K562 (cell line): Measurements from ENCODE around the gene ZSWIM8. TPM values are rescaled to one million over a fixed set of nuclear protein-coding genes. Genes with fewer than 3 reads are reported as not detected.

ENCODE experiments used
- ATAC-seq: fragments of 200-7000 bp; cut with Tn5 transposase; 3 replicates; pipeline ENCODE4 v1.9.1; 2020; ENCODE audit warnings: moderate library complexity
- BruUV-seq: library from RNA; stranded (reverse); fragments of 400-500 nt; replicated peaks from 2 replicates; lab custom pipeline; 2021; lab: Mats Ljungman, UMichigan
- CTCF ChIA-PET: fragments of 300-600 bp; formaldehyde crosslinking; extraction: SDS; loops from one replicate; lab custom pipeline; 2021; ENCODE audit warnings: low intra/inter-chr PET ratio; lab: Yijun Ruan, JAX
- POLR2A ChIA-PET: fragments of 300-600, 350-650 bp; sonication (Branson Sonifier 250); formaldehyde crosslinking; extraction: SDS; loops from one replicate; lab custom pipeline; 2021; ENCODE audit warnings: antibody characterized with exemption, inconsistent platforms; lab: Yijun Ruan, JAX
- DNase-seq, 4 experiments: peaks; one replicate each; pipeline versions ENCODE4 v3.0.0 to v3.0.0-alpha.2; 2011 to 2018; ENCODE audit warnings: low spot score in 3 of 4, mixed read lengths in 3 of 4; ENCODE audit errors: extremely low read depth in 1 of 4
- FAIRE-seq: peaks from 2 replicates; lab custom pipeline; 2011; peaks lifted over from hg19 to GRCh38; lab: Jason Lieb, UNC
- H2AFZ ChIP-seq: 2 replicates; pipeline ENCODE4 v1.6.0; 2011; ENCODE audit warnings: low read depth, low read length, control low read depth, inconsistent platforms
- H3K27ac ChIP-seq: fragments of 200-600 bp; 3 replicates; pipeline ENCODE4 v1.8.0; 2011; ENCODE audit warnings: low read depth, mild to moderate bottlenecking, control low read depth, inconsistent platforms, low read length, moderate library complexity, mixed read lengths; ENCODE audit errors: extremely low read depth
- H3K27me3 ChIP-seq, 2 experiments: fragments of 300-600 bp in 1 of 2; 2 replicates in 1 of 2; 3 replicates in 1 of 2; pipeline versions ENCODE4 v1.6.0 to v1.8.0; 2011; ENCODE audit warnings: inconsistent platforms in 2 of 2, low read length in 2 of 2, mild to moderate bottlenecking in 1 of 2, mixed read lengths in 1 of 2, moderate library complexity in 1 of 2; ENCODE audit not compliant: control insufficient read depth in 2 of 2, insufficient read depth in 2 of 2
- H3K36me3 ChIP-seq: fragments of 300-600 bp; 3 replicates; pipeline ENCODE4 v1.8.0; 2011; ENCODE audit warnings: mild to moderate bottlenecking, low read length, inconsistent platforms; ENCODE audit not compliant: control insufficient read depth, insufficient read depth
- H3K4me1 ChIP-seq, 2 experiments: fragments of 200-600 bp in 1 of 2; replicated peaks in 1 of 2; 2 replicates in 1 of 2; 3 replicates in 1 of 2; pipeline versions ENCODE4 v1.5.1 to v1.8.0; 2011; ENCODE audit warnings: inconsistent platforms in 2 of 2, low read length in 2 of 2, mild to moderate bottlenecking in 1 of 2, mixed read lengths in 1 of 2, moderate library complexity in 1 of 2; ENCODE audit not compliant: control insufficient read depth in 2 of 2, insufficient read depth in 2 of 2
- H3K4me2 ChIP-seq: 2 replicates; pipeline ENCODE4 v1.6.1; 2011; ENCODE audit warnings: low read length, control low read depth, inconsistent platforms, mixed read lengths; ENCODE audit not compliant: insufficient read depth
- H3K4me3 ChIP-seq: fragments of 200-600 bp; sonication (generic), shearing (Covaris generic); 2 replicates; pipeline ENCODE4 v1.5.1; 2016; ENCODE audit warnings: control low read depth, inconsistent platforms
- H3K79me2 ChIP-seq: fragments of 200-600 bp; 3 replicates; pipeline ENCODE4 v1.8.0; 2011; ENCODE audit warnings: low read length, inconsistent platforms; ENCODE audit not compliant: control insufficient read depth, insufficient read depth
- H3K9ac ChIP-seq, 2 experiments: 2 replicates each; pipeline versions ENCODE4 v1.6.0 to v1.6.1; 2011; ENCODE audit warnings: low read depth in 2 of 2, low read length in 2 of 2, control low read depth in 1 of 2, inconsistent platforms in 1 of 2, mild to moderate bottlenecking in 1 of 2, mixed read lengths in 1 of 2; ENCODE audit not compliant: insufficient read depth in 1 of 2
- H3K9me1 ChIP-seq: one replicate; pipeline ENCODE4 v1.6.0; 2011; ENCODE audit warnings: inconsistent platforms, mild to moderate bottlenecking, low read length, moderate library complexity; ENCODE audit not compliant: control insufficient read depth, insufficient read depth
- H3K9me3 ChIP-seq: replicated peaks from 2 replicates; pipeline ENCODE4 v1.5.1; 2011; ENCODE audit warnings: low read depth, low read length, inconsistent platforms; ENCODE audit not compliant: control insufficient read depth, insufficient read depth
- H4K20me1 ChIP-seq: replicated peaks from 2 replicates; pipeline ENCODE4 v1.6.1; 2011; ENCODE audit warnings: low read length, inconsistent platforms, mixed read lengths; ENCODE audit not compliant: control insufficient read depth, insufficient read depth
- EHMT2 ChIP-seq: fragments of 450-650 bp; IDR thresholded peaks from 2 replicates; pipeline ENCODE4 v1.6.1; 2018; ENCODE audit warnings: antibody characterized with exemption
- HMGXB4 ChIP-seq: sonication (generic); formaldehyde crosslinking; IDR thresholded peaks from 2 replicates; pipeline ENCODE4 v1.8.1; 2023; ENCODE audit warnings: mild to moderate bottlenecking, missing genetic modification reagents
- MAFK ChIP-seq: IDR thresholded peaks from 2 replicates; pipeline ENCODE4 v1.6.1; 2011; ENCODE audit warnings: low read length, improper control_type of control experiment
- SFPQ ChIP-seq: fragments of 200-400 bp; formaldehyde crosslinking; IDR thresholded peaks from 2 replicates; pipeline ENCODE4 v1.6.1; 2017; ENCODE audit warnings: mild to moderate bottlenecking, low read depth, low read length, moderate library complexity
- SRSF9 ChIP-seq: fragments of 200-400 bp; formaldehyde crosslinking; IDR thresholded peaks from 2 replicates; pipeline ENCODE4 v1.6.1; 2017; ENCODE audit warnings: low read depth, low read length, borderline replicate concordance
- ZNF121 ChIP-seq: sonication (generic); formaldehyde crosslinking; conservative IDR thresholded peaks from 2 replicates; pipeline ENCODE4 v1.8.0; 2022; ENCODE audit warnings: missing genetic modification reagents
- ZNF175 ChIP-seq: fragments of 200-800 bp; sonication (Bioruptor generic); IDR thresholded peaks from 2 replicates; pipeline ENCODE4 v1.6.1; 2016; ENCODE audit warnings: low read depth, mild to moderate bottlenecking, missing genetic modification characterization, missing compliant biosample characterization
- ZNF696 ChIP-seq: fragments of 250-450 bp; sonication (Bioruptor Pico); conservative IDR thresholded peaks from 2 replicates; pipeline ENCODE4 v1.4.0; 2020; ENCODE audit warnings: mild to moderate bottlenecking, moderate library complexity
- ZNF830 ChIP-seq: fragments of 250-450 bp; sonication (Bioruptor Pico); IDR thresholded peaks from 2 replicates; pipeline ENCODE4 v1.5.0; 2021; ENCODE audit warnings: mild to moderate bottlenecking
- WGBS: fragments of 100-300 bp; shearing (Covaris generic); methylation state at CpG from one replicate; pipeline ENCODE4 v1.1.6; 2016; ENCODE audit warnings: low coverage, mixed read lengths; ENCODE audit not compliant: insufficient coverage; ENCODE audit errors: missing lambda C conversion rate; 5-methylcytosine and 5-hydroxymethylcytosine counted together
- in situ Hi-C: fragments of 300-500 bp; cut with MboI; formaldehyde crosslinking; loops from 4 replicates; pipeline ENCODE4 v1.15.0; 2018; ENCODE audit warnings: inconsistent platforms, mixed read lengths
- intact Hi-C: fragments of 100-400 bp; cut with micrococcal nuclease; formaldehyde crosslinking; loops from 2 replicates; pipeline ENCODE4 v1.14.2; 2022
- polyA plus RNA-seq, 8 experiments: library from polyadenylated mRNA; depleted of rRNA in 4 of 8; stranded (reverse) in 5 of 8; unstranded in 3 of 8; fragments of >200 nt; fragmentation: Nextera tagmentation in 2 of 8; fragmentation: Illumina TruSeq in 1 of 8; extraction: Ambion mirVana in 2 of 8; extraction: Trizol in 1 of 8; gene quantifications; 2 replicates each; pipeline versions ENCODE4 v1.2.1 to v1.2.3, GENCODE V29; 2011 to 2014; ENCODE audit warnings: inconsistent platforms in 1 of 8, missing spikeins in 1 of 8
- total RNA-seq, 7 experiments: library from RNA; depleted of rRNA in 6 of 7; stranded (reverse); fragments of >200 nt in 6 of 7; fragmentation: Illumina TruSeq in 2 of 7; extraction: Trizol in 2 of 7; gene quantifications; 2 replicates each; pipeline versions ENCODE4 v1.2.1 to v1.2.3, GENCODE V29; 2011 to 2021; ENCODE audit warnings: low replicate concordance in 1 of 7
- TF ChIP-seq, protein P1 (sequence below): fragments of 200-800 bp; sonication (Bioruptor generic); IDR thresholded peaks from 2 replicates; pipeline ENCODE4 v1.6.1; 2017; ENCODE audit warnings: missing genetic modification characterization, missing compliant biosample characterization
- TF ChIP-seq, protein P2 (sequence below): fragments of 450-650 bp; formaldehyde crosslinking; IDR thresholded peaks from 2 replicates; pipeline ENCODE4 v1.4.0; 2022; ENCODE audit warnings: missing genetic modification characterization

Gene ZSWIM8
- total and polyA plus RNA-seq, 9 of the 15 experiments (the other 6 are each of a cell fraction or from before 2014, with no cell fraction given): 5.6 to 47.8 (median 26.7) TPM

- POLR2A ChIA-PET: interaction anchor here (0.8 to 1.7 kb wide), 6 partner anchors 15 to 40 kb away, joined by 3 to 12 read pairs (median 4); partner anchors contain the start of gene CHCHD1
- ATAC-seq: no peak
- TF ChIP-seq SRSF9: no peak
- TF ChIP-seq, protein P1, sequence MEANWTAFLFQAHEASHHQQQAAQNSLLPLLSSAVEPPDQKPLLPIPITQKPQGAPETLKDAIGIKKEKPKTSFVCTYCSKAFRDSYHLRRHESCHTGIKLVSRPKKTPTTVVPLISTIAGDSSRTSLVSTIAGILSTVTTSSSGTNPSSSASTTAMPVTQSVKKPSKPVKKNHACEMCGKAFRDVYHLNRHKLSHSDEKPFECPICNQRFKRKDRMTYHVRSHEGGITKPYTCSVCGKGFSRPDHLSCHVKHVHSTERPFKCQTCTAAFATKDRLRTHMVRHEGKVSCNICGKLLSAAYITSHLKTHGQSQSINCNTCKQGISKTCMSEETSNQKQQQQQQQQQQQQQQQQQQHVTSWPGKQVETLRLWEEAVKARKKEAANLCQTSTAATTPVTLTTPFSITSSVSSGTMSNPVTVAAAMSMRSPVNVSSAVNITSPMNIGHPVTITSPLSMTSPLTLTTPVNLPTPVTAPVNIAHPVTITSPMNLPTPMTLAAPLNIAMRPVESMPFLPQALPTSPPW: peak; percentile 73
- no peak for TF ChIP-seq ZNF175 (CRISPR knock-in tag)
- 0 out of 2 replicates have a peak, but pooled peaks have one; percentile 51 for TF ChIP-seq HMGXB4 (CRISPR knock-in tag)
- no peak for TF ChIP-seq EHMT2
- no peak for TF ChIP-seq SFPQ
- no peak for TF ChIP-seq ZNF696 (CRISPR knock-in tag)
- no peak for TF ChIP-seq ZNF830
- TF ChIP-seq, protein P2, sequence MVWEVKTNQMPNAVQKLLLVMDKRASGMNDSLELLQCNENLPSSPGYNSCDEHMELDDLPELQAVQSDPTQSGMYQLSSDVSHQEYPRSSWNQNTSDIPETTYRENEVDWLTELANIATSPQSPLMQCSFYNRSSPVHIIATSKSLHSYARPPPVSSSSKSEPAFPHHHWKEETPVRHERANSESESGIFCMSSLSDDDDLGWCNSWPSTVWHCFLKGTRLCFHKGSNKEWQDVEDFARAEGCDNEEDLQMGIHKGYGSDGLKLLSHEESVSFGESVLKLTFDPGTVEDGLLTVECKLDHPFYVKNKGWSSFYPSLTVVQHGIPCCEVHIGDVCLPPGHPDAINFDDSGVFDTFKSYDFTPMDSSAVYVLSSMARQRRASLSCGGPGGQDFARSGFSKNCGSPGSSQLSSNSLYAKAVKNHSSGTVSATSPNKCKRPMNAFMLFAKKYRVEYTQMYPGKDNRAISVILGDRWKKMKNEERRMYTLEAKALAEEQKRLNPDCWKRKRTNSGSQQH (CRISPR knock-in tag): no peak
- no peak for TF ChIP-seq MAFK
- no peak for TF ChIP-seq ZNF121 (CRISPR knock-in tag)
Observed at GRCh38 chr10:73814896-73815718, 29.7 kb downstream of the ZSWIM8 start.

More at GRCh38 chr10:73814896-73815718, 29.7 kb downstream of the ZSWIM8 start:
- Histone ChIP-seq H4K20me1 (no peaks in the 10 kb centered on the region), H3K36me3 (peaks cover 39% of the 10 kb centered on the region; the same call in 1 of the 3 replicates), H3K9ac (peak overlapping the region in 1 of 2 experiments; percentile 20; a peak in 2 of 4 replicates), H3K4me2 (no peak overlapping the region), H3K4me3 (no peak overlapping the region), H3K9me1 (no peaks in the 10 kb centered on the region), H2AFZ (no peak overlapping the region), H3K79me2 (peaks cover 13% of the 10 kb centered on the region), H3K27ac (peak overlapping the region; percentile 48; the same call in 1 of the 3 replicates), H3K4me1 (peaks cover 49 to 60% of the 10 kb centered on the region in 2 experiments), H3K27me3 (no peaks in the 10 kb centered on the region), H3K9me3 (no peaks in the 10 kb centered on the region)
- DNase-seq (peak; percentile 67 to 81 (median 80)), FAIRE-seq (peak; percentile 56)
- no TSS peak for BruUV-seq
- intact Hi-C loops (loop anchor here (2.0 kb wide), 1 partner anchor 40 kb away; no protein-coding TSS in a partner anchor), in situ Hi-C loops (no loop called here)
- 74% methylated on average over 22 of the region's 22 CpGs for WGBS
- CTCF ChIA-PET: interaction anchor here (0.5 to 0.6 kb wide), 2 partner anchors 37 to 549 kb away, joined by 3 read pairs; no protein-coding TSS in a partner anchor
